HL-60 (cell line): ENCODE measurements around the gene RSRC1.

ENCODE experiments used
- GABPA ChIP-seq: IDR thresholded peaks from 2 replicates; pipeline ENCODE4 v1.6.1; 2012; ENCODE audit warnings: low read depth
- POLR2AphosphoS5 ChIP-seq: IDR thresholded peaks from 2 replicates; pipeline ENCODE4 v1.6.1; 2012; ENCODE audit warnings: low read depth
- SPI1 ChIP-seq: IDR thresholded peaks from 2 replicates; pipeline ENCODE4 v1.6.1; 2012; ENCODE audit warnings: low read depth, mild to moderate bottlenecking, borderline replicate concordance
- TF ChIP-seq, protein P1 (sequence below): IDR thresholded peaks from one replicate; pipeline ENCODE4 v1.5.1; 2011; ENCODE audit warnings: low read length, control low read depth, inconsistent platforms; ENCODE audit not compliant: insufficient read depth
- TF ChIP-seq, protein P2 (sequence below): IDR thresholded peaks from 2 replicates; pipeline ENCODE4 v1.6.1; 2012; ENCODE audit warnings: low read depth; ENCODE audit not compliant: insufficient replicate concordance

GRCh38 chr3:158278187-158278586, 168.3 kb downstream of the RSRC1 start:
- TF ChIP-seq, protein P1, sequence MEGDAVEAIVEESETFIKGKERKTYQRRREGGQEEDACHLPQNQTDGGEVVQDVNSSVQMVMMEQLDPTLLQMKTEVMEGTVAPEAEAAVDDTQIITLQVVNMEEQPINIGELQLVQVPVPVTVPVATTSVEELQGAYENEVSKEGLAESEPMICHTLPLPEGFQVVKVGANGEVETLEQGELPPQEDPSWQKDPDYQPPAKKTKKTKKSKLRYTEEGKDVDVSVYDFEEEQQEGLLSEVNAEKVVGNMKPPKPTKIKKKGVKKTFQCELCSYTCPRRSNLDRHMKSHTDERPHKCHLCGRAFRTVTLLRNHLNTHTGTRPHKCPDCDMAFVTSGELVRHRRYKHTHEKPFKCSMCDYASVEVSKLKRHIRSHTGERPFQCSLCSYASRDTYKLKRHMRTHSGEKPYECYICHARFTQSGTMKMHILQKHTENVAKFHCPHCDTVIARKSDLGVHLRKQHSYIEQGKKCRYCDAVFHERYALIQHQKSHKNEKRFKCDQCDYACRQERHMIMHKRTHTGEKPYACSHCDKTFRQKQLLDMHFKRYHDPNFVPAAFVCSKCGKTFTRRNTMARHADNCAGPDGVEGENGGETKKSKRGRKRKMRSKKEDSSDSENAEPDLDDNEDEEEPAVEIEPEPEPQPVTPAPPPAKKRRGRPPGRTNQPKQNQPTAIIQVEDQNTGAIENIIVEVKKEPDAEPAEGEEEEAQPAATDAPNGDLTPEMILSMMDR: no peak
- TF ChIP-seq SPI1 (no peak), POLR2AphosphoS5 (no peak), GABPA (no peak)
- TF ChIP-seq, protein P2, sequence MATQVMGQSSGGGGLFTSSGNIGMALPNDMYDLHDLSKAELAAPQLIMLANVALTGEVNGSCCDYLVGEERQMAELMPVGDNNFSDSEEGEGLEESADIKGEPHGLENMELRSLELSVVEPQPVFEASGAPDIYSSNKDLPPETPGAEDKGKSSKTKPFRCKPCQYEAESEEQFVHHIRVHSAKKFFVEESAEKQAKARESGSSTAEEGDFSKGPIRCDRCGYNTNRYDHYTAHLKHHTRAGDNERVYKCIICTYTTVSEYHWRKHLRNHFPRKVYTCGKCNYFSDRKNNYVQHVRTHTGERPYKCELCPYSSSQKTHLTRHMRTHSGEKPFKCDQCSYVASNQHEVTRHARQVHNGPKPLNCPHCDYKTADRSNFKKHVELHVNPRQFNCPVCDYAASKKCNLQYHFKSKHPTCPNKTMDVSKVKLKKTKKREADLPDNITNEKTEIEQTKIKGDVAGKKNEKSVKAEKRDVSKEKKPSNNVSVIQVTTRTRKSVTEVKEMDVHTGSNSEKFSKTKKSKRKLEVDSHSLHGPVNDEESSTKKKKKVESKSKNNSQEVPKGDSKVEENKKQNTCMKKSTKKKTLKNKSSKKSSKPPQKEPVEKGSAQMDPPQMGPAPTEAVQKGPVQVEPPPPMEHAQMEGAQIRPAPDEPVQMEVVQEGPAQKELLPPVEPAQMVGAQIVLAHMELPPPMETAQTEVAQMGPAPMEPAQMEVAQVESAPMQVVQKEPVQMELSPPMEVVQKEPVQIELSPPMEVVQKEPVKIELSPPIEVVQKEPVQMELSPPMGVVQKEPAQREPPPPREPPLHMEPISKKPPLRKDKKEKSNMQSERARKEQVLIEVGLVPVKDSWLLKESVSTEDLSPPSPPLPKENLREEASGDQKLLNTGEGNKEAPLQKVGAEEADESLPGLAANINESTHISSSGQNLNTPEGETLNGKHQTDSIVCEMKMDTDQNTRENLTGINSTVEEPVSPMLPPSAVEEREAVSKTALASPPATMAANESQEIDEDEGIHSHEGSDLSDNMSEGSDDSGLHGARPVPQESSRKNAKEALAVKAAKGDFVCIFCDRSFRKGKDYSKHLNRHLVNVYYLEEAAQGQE: no peak
